ENCODE measurements around the gene CACNA1H. TPM values are rescaled to one million over a fixed set of nuclear protein-coding genes. Genes with fewer than 3 reads are reported as not detected.

CACNA1H gene
- total RNA-seq, 1 experiment from 2014 or later: 24.3 TPM

- intact Hi-C loops (cut with micrococcal nuclease): no loop called here
- Histone ChIP-seq H3K9ac (ENCODE audit: low read length) (no peak overlapping the region), H3K9me2 (ENCODE audit: insufficient read depth) (no peaks in the 10 kb centered on the region), H3K4me2 (ENCODE audit: low read length) (no peak overlapping the region), H3K27me3 (ENCODE audit: insufficient read depth, low read length) (peaks cover 4% of the 10 kb centered on the region; the same call in 1 of the 2 replicates), H3K36me3 (ENCODE audit: control insufficient read depth in 1 of 2, insufficient read depth in 2 of 2, low read length in 2 of 2) (no peaks in the 10 kb centered on the region), H3K79me2 (ENCODE audit: insufficient read depth, low read length) (no peaks in the 10 kb centered on the region), H4K20me1 (ENCODE audit: insufficient read depth) (no peaks in the 10 kb centered on the region), H3K9me3 (ENCODE audit: control insufficient read depth in 1 of 2, insufficient read depth in 1 of 2, low read depth in 1 of 2, low read length in 2 of 2) (no peaks in the 10 kb centered on the region; a peak in 1 of 4 replicates), H3K4me3 (replicated peaks in 1 of 2; ENCODE audit: low read depth in 1 of 2, low read length in 2 of 2) (no peak overlapping the region), H3K27ac (ENCODE audit: low read depth, low read length) (no peak overlapping the region), H2AFZ (ENCODE audit: low read depth, low read length, poor library complexity, severe bottlenecking) (no peak overlapping the region), H3K4me1 (ENCODE audit: control insufficient read depth in 1 of 2, insufficient read depth in 2 of 2, low read length in 2 of 2) (peaks cover 4 to 13% of the 10 kb centered on the region in 2 experiments; a peak in 3 of 4 replicates)
- BruUV-seq (replicated peaks): no TSS peak
- no peak for ATAC-seq
- CTCF ChIA-PET: no interaction called here
- no peak for TF ChIP-seq FOSL1 (IDR thresholded peaks at IDR 0.05; ENCODE audit: low read depth)
- TF ChIP-seq EZH2phosphoT487 (IDR thresholded peaks at IDR 0.05; ENCODE audit: borderline replicate concordance): no peak
- TF ChIP-seq SP1 (IDR thresholded peaks at IDR 0.05; ENCODE audit: low read depth): no peak
- no peak for TF ChIP-seq POLR2AphosphoS5 (IDR thresholded peaks at IDR 0.05; ENCODE audit: low read depth, low read length)
- TF ChIP-seq, protein P1, sequence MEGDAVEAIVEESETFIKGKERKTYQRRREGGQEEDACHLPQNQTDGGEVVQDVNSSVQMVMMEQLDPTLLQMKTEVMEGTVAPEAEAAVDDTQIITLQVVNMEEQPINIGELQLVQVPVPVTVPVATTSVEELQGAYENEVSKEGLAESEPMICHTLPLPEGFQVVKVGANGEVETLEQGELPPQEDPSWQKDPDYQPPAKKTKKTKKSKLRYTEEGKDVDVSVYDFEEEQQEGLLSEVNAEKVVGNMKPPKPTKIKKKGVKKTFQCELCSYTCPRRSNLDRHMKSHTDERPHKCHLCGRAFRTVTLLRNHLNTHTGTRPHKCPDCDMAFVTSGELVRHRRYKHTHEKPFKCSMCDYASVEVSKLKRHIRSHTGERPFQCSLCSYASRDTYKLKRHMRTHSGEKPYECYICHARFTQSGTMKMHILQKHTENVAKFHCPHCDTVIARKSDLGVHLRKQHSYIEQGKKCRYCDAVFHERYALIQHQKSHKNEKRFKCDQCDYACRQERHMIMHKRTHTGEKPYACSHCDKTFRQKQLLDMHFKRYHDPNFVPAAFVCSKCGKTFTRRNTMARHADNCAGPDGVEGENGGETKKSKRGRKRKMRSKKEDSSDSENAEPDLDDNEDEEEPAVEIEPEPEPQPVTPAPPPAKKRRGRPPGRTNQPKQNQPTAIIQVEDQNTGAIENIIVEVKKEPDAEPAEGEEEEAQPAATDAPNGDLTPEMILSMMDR (IDR thresholded peaks at IDR 0.05 in 2 of 3, conservative IDR thresholded peaks at IDR 0.05 in 1 of 3; ENCODE audit: borderline replicate concordance in 1 of 3, insufficient read depth in 1 of 3, low read depth in 2 of 3, low read length in 2 of 3): no peak
- TF ChIP-seq SRF (IDR thresholded peaks at IDR 0.05; ENCODE audit: low read depth): no peak
- TF ChIP-seq SIN3A (IDR thresholded peaks at IDR 0.05; ENCODE audit: low read depth): no peak
- no peak for TF ChIP-seq ZFX (IDR thresholded peaks at IDR 0.05)
- no peak for TF ChIP-seq CBX3 (IDR thresholded peaks at IDR 0.05; ENCODE audit: low read depth)
- TF ChIP-seq CEBPB (IDR thresholded peaks at IDR 0.05; ENCODE audit: low read depth): no peak
- no peak for DNase-seq (ENCODE audit: low read depth, low spot score)
- POLR2A ChIA-PET: no interaction called here
- RAD21 ChIA-PET (ENCODE audit: low non-redundant PET in 1 of 2, low total read pairs in 2 of 2, uncharacterized antibody in 2 of 2, unreplicated experiment in 2 of 2): no interaction called here
Observed at GRCh38 chr16:1262846-1263221, 109.9 kb downstream of the CACNA1H start.
